COLO829 (cell line): ENCODE measurements around the gene NKX2-2.

Experiments used
- DNase-seq: peaks from one replicate; pipeline ENCODE4 v3.0.0; 2012; ENCODE audit warnings: low spot score

The NKX2-2 gene

DNA sequence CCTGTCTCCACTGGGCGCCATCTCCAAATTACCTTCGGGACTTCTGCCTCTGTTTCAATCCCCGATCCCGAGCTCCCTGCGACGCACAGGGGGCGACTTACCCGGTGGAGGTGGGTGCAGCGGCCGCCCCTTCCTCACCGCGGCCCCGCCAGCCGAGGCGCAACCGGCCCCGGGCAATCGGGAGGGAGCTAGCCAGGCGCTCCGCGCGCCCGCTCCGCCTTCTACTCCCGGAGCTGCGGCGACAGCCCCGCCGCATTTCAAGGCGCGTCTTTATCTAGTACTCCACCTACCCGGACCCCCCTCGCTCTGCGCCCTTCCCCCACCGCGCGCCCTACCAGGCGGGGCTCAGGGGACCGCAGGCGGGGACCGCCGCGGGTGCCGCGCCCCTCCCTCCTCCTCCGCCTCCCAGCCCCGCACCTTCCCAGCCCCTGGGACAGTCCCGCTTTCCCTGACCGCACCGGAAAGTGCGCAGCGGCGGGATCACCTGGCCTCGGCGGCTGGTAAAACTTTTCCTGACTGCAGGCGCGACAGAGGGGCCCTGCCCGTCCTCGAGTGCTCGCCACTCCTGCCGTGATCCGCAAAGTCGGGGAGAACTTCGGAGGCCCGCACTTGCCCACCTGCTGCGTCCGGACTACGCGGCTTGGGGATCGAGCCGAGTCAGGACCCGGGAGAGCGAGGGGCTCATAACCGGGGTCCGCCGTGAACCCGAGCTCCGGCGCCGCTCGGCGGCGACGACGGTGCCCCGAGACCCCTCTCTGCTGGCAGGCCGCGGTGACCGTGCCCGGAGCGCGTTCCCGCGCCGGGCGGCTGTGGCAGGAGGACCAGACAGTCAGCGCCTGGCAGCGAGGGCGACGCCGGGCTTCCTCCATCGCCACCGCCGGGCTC is 8.0 kb upstream of the NKX2-2 start:
- DNase-seq = no peak

GRCh38 chr20:21520702-21521595 is 7.1 kb upstream of the NKX2-2 start:
- DNase-seq = no peak

DNA sequence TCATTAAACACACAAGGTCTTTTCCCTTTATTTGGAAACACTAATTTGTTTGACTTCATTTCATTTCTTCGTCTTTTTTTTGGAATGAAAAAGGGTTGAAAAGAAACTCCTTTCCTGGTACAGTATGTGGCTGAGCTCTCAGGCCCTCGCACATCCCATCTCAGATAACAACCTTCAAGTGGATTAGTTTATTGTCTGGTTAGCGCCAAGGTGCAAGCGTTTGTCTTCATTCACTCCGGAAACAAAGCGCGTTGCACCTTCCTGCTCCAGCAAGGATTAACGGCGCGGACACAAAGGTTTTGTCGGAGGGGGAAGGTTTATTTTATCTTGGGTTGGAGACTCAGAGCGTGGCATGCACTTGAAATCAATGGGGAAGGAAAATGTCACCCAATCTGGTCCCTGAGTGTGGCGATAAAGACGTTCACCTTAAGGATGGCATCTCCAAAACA is 5.3 kb upstream of the NKX2-2 start:
- no peak for DNase-seq

DNA sequence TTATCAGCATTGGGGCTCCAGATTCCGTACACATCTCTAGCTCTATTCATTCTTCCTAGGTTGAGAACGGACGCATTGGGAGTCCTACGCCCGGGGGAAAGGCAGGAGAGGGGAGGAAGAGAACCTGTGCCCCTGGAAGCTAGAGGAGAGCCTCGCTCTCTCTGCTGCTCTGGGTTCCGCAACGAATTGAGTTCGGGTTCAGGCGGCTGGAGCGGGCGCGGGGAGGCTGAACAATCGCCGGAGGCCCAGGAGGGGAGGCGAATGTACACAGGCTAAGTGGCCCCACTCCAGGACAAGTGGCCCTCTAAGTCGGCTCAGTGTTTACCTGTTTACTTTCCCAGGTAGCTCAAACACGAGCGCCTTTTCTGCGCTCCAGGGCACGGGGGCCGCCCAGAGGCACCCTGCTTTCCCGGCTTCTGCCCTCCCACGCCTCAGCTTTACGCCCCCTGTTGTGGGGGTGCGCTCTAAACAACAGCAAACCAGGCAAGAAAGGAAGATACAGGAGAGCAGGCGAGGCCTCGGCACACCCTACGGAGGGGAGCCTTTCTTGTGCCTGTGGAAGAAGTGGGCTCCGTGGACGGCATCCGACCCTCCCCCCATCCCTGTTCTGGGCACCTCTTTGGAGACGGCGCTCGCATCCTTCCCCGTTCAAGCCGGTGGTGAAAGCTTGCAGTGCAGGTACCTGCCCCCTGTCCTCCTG is 4.6 kb upstream of the NKX2-2 start:
- DNase-seq = no peak

DNA sequence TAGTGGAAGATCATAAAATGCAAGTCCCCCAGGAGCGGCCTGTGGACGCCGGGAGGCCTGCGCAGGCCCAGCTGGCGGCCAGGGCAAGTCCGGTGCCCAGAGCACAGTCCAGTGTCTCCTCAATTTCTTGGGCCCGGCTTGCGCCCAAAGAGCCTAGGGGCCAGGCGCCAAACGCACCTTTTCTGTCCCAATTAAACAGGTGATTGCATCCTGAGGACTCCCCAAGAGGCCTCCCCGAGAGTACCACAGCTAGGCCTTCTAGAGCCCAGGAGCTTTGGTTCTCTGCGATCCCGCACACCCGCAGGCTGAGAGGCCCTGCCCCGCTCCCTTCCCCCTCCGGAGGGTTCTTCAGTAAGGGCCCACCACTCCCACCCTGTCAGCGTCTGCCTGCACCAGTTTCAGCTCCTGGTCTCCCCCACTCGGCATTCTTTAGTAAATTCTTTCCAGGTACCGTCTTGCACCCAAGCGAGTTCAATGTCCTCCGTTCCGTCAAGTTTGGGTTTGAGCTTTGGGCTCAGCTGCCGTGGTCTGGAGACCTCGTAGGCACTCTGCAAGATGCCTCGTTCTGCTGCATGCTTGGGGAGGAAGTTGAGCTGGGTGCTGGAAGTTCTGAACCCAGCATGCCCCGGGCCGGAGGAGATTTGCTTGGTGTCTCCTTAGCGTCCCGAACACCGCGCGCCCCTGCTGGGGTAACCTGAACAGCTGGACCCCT is 3.9 kb upstream of the NKX2-2 start:
- no peak for DNase-seq

DNA sequence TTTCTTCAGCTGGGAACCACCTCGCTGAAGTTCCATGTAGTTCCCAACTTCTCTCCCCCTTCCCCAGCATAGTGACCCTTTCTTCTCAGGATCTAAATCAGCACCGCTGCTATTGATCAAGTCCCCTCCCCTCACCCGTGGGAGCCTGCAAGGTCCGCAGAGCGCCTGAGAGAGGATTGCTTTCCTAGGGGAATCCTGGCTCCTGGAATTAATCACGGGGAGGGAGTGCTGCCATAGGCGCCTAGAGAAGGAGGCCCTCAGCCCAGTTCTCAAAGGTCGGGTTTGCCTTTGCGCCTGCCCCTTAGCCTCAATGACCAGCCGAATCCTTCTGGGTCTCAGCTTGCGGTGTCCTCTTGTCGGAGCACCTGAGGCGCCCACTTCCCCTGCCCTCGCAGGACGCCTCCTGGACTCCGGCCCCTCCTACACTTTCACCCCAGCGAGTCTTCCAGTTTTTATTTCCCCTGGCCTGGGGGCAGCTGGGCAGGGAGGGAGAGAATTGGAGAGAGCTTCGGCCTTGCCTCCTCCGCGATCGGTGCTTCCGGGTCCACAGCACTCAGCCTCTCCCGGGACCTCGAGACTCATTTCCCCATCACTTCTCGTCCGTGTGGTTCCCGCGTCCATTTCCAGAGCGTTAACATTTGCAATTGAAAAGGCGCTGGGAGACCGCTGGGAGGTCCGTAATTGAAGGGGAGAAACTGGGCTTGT is 3.1 kb upstream of the NKX2-2 start:
- DNase-seq = no peak

DNA sequence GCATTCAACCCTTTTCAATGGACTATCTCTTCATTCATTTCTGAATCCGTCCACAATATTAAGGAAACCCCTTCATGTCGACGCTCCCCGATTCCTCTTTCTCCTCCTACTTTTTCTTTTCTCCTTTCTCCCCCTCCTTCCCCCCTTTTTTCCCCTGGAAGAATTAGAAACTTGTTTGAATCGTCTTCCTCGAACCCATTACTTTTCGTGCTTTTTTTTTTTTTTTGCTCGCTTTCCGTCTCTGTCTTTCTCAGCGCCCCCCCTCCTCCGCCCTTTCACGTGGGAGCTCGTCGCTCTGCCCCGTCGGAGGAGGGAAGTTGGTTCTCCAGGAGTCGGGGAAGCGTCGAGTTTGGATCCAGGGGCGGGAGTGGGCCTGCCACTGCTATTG is 2.3 kb upstream of the NKX2-2 start:
- no peak for DNase-seq

DNA sequence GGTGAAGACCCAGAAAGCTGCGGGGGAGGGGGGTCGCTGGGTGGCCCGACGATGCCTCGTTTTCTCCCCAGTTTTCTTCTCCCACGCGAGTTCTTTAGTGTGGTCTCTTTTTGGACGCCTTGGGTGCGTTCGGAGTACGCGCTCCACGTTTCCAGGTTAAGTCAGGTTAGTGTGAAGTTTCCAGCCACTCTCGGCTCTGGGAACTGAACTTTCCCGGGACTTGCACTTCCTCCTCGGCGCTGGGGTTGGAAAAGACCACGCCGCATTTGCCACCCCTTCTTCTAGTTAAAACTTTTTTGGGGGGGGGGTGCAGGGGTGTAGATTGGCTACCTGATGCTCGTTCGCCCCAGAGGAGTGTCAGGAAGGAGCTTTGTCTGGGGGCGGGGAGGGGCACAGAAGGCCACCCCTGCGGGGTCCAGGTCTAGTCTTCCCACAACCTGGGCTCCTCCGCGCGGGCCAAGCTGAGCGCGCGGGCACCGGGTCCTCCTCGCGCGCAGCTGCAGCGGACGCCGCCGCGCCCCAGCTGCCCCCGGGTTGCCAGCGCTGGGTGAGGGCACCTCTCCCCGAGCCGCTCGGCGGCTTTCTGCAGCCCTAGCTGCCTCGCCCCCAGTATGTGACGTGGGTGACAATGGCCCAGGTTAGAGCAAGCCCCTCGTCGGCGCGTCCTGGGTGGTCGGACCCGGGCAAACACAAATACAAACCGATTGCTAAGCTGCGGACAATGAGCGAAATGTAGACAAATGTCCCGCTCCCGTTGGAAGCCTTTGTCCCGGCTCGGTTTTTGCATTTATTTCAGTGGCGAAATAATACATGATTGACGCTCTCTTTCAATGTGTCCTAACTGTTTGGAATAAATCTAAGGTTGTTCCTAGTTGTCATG is 1.7 kb upstream of the NKX2-2 start:
- no peak for DNase-seq

DNA sequence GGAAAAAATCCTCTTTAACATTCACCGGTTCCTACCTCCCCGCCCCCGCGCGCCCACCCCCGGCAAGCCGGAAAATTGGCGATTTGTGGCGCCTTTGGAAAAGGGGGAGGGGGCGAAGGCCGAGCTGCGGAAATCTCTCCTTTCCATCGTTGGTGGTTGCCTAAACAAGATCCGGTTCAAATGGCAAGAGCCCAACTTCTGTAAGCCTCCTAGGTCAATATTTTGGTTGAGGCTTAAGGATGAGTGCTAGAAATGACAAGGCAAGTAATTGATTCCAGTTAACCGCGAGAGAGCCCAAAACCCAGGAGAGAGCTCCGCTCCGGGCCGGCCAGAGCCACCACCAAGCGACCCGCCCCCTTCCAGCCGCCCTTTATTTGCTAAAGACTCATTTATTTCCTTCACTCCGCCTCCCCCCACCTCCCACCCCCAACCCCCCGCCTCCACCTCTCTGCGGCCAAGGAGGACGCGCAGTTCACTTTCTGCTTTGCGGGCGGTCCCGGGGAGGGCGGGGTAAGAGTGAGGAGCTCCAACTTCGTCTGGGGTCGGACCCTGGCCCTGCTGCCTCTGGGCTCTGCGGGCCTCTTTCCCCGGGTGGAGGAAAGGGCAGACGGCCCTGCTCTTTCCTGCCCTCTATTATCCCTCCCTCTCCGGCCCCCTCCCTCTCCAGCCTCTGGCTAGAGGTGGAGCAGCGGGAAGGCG is 838 bp upstream of the NKX2-2 start:
- peak; percentile 45 for DNase-seq

- DNase-seq = no peak
These were observed 642 bp downstream of the NKX2-2 start for GRCh38 chr20:21513181-21513663.

DNA sequence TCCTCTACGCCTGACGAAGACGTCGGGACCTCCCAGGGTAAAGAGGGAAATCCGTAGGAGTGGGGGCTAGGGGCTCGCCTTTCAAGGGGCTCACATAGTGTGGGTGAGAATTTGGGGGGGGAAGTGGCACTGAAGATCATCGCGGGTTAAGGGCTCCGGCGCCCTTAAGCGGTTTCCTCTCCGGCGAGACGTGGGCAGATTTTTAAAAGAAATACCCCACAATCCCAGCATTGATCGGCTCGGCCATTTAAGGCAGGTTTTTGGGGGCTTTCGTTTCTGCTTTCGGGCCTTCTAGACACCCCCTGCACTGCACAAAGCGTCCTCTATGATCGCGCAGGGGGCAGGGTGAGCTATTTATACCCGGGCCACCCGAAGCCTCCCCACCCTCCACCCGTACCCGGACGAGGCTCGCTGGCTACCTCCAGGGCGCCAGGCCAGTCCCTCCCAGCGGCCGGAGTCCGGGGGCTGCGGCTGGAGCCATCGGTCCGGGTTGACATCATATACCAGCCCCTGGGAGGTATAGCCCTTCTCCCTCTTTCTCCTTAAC is 1.2 kb downstream of the NKX2-2 start:
- DNase-seq = no peak

DNA sequence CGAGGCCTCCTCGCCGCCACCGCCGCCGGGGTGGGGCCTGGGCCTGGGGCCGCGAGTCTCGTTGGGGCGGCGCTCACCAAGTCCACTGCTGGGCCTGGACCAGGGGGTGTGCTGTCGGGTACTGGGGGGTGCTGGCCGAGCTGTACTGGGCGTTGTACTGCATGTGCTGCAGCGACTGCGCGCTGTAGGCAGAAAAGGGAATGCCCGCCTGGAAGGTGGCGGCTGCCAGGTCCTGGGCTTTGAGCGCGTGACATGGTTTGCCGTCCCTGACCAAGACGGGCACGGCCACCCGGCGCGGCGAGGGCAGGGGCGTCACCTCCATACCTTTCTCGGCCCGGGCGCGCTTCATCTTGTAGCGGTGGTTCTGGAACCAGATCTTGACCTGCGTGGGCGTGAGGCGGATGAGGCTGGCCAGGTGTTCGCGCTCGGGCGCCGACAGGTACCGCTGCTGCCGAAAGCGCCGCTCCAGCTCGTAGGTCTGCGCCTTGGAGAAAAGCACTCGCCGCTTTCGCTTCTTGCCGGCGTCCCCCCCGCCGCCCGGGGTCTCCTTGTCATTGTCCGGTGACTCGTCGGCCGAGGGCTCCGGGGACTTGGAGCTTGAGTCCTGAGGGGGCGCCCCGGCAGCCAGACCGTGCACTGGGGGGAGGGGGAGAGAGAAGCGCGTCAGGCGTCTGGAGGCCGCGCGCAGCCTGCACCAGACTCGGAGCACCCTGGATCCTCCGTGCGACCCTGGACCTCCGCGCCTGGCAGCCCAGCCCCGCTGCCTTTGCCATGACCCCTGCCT is 1.8 kb downstream of the NKX2-2 start:
- DNase-seq = no peak

DNA sequence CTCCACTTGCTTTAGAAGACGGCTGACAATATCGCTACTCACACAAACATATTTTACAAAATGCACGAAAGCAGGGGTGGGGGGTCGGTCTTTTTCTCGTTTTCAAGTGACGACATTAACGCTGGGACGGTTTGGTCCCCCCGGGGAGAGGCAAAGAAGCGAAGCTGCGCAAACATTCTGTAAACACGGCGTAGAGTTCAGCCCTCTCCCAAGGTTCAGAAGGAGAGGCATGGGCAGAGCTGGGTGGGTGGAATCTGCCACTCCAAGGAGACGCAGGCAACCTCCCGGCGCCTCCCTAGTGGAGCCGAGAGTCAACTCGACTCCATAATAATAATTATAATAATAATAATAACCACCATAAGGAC is 2.4 kb downstream of the NKX2-2 start:
- DNase-seq = no peak

DNA sequence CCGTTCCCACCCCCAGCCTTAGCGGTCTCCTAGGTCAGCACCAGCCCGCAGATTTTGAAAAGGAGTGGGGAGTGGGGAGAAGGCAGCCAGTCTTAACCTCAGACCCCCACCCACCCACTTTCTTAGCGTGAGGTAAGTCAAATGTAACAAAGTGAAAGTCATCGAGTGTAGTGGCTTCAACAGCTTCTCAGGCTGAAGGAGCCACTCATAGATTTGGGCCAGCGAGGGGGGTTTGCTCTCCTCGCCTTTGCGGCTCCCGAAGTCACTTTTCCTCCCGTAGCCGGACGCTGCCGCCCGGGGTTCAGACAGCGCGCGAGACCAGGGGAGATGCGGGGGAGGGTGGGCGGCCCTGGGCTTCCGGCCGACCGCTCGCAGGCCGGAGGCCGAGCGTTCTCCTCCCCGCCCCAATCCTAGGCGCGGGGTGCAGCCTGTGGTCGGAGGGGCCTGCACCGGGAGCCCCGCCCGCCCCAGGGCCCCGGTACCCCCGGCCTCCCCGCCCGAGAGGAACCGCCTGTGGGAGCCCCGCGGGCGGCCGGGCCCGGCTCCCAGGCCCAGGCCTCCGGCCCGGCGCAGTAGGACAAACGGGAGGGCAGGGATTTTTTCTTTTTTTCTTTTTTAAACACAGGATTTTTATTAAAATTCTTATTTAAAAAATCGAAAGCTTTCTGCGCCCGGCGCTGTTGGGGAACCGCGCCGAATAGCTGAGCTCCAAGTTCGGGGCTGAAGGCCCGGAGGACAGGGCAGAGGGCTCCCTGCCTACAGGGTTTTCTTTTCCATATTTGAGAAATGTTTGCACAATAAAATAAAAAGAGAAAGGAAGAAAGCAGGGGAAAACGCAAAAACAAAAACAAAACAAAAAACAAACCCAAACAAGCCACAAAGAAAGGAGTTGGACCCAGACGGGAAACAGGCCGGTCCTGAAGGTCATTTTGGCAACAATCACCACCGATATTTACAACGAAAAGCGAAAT is 3.2 kb downstream of the NKX2-2 start:
- no peak for DNase-seq

- no peak for DNase-seq
These were observed 4.1 kb downstream of the NKX2-2 start for GRCh38 chr20:21509597-21510371.

- DNase-seq = no peak
These were observed 4.7 kb downstream of the NKX2-2 start for GRCh38 chr20:21509079-21509596.
